Thyroid gland (tissue), 4 donors: Measurements from ENCODE around the gene WSCD2.

ENCODE experiments used
- POLR2A ChIP-seq, 2 donors: fragments of 450-650 bp; IDR thresholded peaks; one replicate each; pipeline ENCODE4 v1.6.1; 2017; ENCODE audit warnings: antibody characterized with exemption in 2 of 2, mild to moderate bottlenecking in 2 of 2, moderate library complexity in 1 of 2
- TF ChIP-seq, protein P1 (sequence below), 6 experiments: fragments of 200-600 bp in 3 of 6; fragments of 450-650 bp in 3 of 6; sonication (generic) in 3 of 6; IDR thresholded peaks; one replicate each; pipeline ENCODE4 v1.5.1; 2016 to 2019; ENCODE audit warnings: antibody characterized with exemption in 6 of 6, mild to moderate bottlenecking in 2 of 6, inconsistent platforms in 1 of 6, moderate library complexity in 1 of 6

DNA sequence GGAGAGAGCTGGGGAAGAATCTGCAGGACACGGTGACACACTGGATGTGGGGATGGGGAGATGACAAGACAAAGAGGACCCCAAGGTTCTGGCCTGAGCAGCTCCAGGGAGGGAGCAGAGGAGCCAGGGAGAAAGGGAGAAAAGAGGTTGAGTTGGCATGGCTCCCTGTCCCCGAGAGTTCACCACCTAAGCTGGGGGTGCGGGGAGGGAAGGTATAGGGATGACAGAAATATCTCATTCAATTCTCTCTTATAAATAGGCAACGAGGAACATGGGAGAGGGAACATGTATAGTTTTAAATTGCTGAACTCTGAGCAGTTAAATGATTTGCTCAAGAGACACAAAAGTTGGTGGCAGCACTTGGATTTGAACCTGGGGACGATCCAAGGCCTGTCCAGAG, 124.9 kb downstream of the WSCD2 start:
- TF ChIP-seq, protein P1, sequence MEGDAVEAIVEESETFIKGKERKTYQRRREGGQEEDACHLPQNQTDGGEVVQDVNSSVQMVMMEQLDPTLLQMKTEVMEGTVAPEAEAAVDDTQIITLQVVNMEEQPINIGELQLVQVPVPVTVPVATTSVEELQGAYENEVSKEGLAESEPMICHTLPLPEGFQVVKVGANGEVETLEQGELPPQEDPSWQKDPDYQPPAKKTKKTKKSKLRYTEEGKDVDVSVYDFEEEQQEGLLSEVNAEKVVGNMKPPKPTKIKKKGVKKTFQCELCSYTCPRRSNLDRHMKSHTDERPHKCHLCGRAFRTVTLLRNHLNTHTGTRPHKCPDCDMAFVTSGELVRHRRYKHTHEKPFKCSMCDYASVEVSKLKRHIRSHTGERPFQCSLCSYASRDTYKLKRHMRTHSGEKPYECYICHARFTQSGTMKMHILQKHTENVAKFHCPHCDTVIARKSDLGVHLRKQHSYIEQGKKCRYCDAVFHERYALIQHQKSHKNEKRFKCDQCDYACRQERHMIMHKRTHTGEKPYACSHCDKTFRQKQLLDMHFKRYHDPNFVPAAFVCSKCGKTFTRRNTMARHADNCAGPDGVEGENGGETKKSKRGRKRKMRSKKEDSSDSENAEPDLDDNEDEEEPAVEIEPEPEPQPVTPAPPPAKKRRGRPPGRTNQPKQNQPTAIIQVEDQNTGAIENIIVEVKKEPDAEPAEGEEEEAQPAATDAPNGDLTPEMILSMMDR (IDR thresholded peaks at IDR 0.05) = no peak
- no peak for TF ChIP-seq POLR2A (IDR thresholded peaks at IDR 0.05)
